ENCODE results near the gene HTRA2.

HTRA2 gene

GRCh38 chr2:74516650-74517049, 13.1 kb upstream of the HTRA2 start:
- DNase-seq = no peak

- DNase-seq = no peak
Measured at GRCh38 chr2:74522516-74522915, 7.2 kb upstream of the HTRA2 start.

GRCh38 chr2:74524005-74524404, 5.7 kb upstream of the HTRA2 start:
- no peak for DNase-seq

- DNase-seq = no peak
Measured at GRCh38 chr2:74524955-74525716, 4.6 kb upstream of the HTRA2 start.

GRCh38 chr2:74525717-74526648, 3.8 kb upstream of the HTRA2 start, which contains the start of gene DQX1:
Gene DQX1, minus strand, starts transcription at chr2:74526231. Its CDS starts 502 bp downstream, at chr2:74525729.
- no peak for DNase-seq

- no peak for DNase-seq
Measured at GRCh38 chr2:74526649-74527230, 3.0 kb upstream of the HTRA2 start.

- no peak for DNase-seq
Measured at GRCh38 chr2:74527741-74528140, 2.0 kb upstream of the HTRA2 start.

- no peak for DNase-seq
Measured at GRCh38 chr2:74528600-74529356, 955 bp upstream of the HTRA2 start.

- no peak for DNase-seq
Measured at GRCh38 chr2:74530239-74531187, 780 bp downstream of the HTRA2 start.

- DNase-seq = no peak
Measured at GRCh38 chr2:74531666-74532065, 1.9 kb downstream of the HTRA2 start.

- DNase-seq = no peak
Measured at GRCh38 chr2:74532222-74532621, 2.5 kb downstream of the HTRA2 start.

- no peak for DNase-seq
Measured at GRCh38 chr2:74533464-74533863, 3.7 kb downstream of the HTRA2 start.

GRCh38 chr2:74534411-74534810, 4.7 kb downstream of the HTRA2 start:
- DNase-seq = no peak

GRCh38 chr2:74535440-74535965, 5.8 kb downstream of the HTRA2 start:
- DNase-seq = no peak

GRCh38 chr2:74536166-74536950, 6.6 kb downstream of the HTRA2 start:
- no peak for DNase-seq

GRCh38 chr2:74537140-74537539, 7.4 kb downstream of the HTRA2 start:
- DNase-seq = no peak

- no peak for DNase-seq
Measured at GRCh38 chr2:74538881-74539339, 9.2 kb downstream of the HTRA2 start.

GRCh38 chr2:74540291-74540690, 10.6 kb downstream of the HTRA2 start:
- DNase-seq = no peak

- DNase-seq = no peak
Measured at GRCh38 chr2:74542978-74543377, 13.2 kb downstream of the HTRA2 start.

GRCh38 chr2:74544634-74545033, 14.9 kb downstream of the HTRA2 start:
- DNase-seq = no peak
